K562 (cell line): Measurements from ENCODE around the gene S100A2. TPM values are rescaled to one million over a fixed set of nuclear protein-coding genes. Genes with fewer than 3 reads are reported as not detected.

ENCODE experiments used
- BCL6 ChIP-seq: fragments of 250-450 bp; sonication (Bioruptor Pico); IDR thresholded peaks from 2 replicates; pipeline ENCODE4 v1.4.0; 2020
- CHD2 ChIP-seq: IDR thresholded peaks from 2 replicates; pipeline ENCODE4 v1.6.1; 2011; ENCODE audit warnings: low read depth, low read length
- DMBX1 ChIP-seq: fragments of 250-450 bp; sonication (Bioruptor Pico); IDR thresholded peaks from 2 replicates; pipeline ENCODE4 v1.8.0; 2022; ENCODE audit warnings: inconsistent platforms, mild to moderate bottlenecking, moderate library complexity, borderline replicate concordance
- EP300 ChIP-seq: IDR thresholded peaks from 2 replicates; pipeline ENCODE4 v1.6.1; 2012; ENCODE audit warnings: low read length, improper control_type of control experiment
- FOXA3 ChIP-seq, 2 experiments: fragments of 450-650 bp in 1 of 2; sonication (generic) in 1 of 2; formaldehyde crosslinking; IDR thresholded peaks in 1 of 2; conservative IDR thresholded peaks in 1 of 2; 2 replicates each; pipeline versions ENCODE4 v1.4.0 to v1.8.0; 2020 to 2022; ENCODE audit warnings: mild to moderate bottlenecking in 2 of 2, missing genetic modification reagents in 1 of 2
- HDAC2 ChIP-seq: fragments of 450-650 bp; IDR thresholded peaks from 2 replicates; pipeline ENCODE4 v1.6.1; 2016; ENCODE audit warnings: mild to moderate bottlenecking
- HLTF ChIP-seq: fragments of 450-650 bp; IDR thresholded peaks from 2 replicates; pipeline ENCODE4 v1.6.1; 2016
- HMGN3 ChIP-seq: IDR thresholded peaks from 2 replicates; pipeline ENCODE4 v1.6.1; 2011; ENCODE audit warnings: borderline replicate concordance, low read depth, mild to moderate bottlenecking, mixed read lengths, low read length; ENCODE audit not compliant: insufficient read length; ENCODE audit errors: extremely low read depth
- L3MBTL2 ChIP-seq: fragments of 450-650 bp; IDR thresholded peaks from 2 replicates; pipeline ENCODE4 v1.6.1; 2016; ENCODE audit warnings: mild to moderate bottlenecking, moderate library complexity
- LARP7 ChIP-seq: fragments of 450-650 bp; IDR thresholded peaks from 2 replicates; pipeline ENCODE4 v1.6.1; 2016
- LEF1 ChIP-seq: fragments of 450-650 bp; IDR thresholded peaks from 2 replicates; pipeline ENCODE4 v1.6.1; 2016; ENCODE audit warnings: mild to moderate bottlenecking
- MEF2D ChIP-seq: conservative IDR thresholded peaks from 2 replicates; pipeline ENCODE4 v1.6.1; 2016; ENCODE audit warnings: low read depth, missing genetic modification characterization, missing compliant biosample characterization
- NEUROD1 ChIP-seq: fragments of 150-350 bp; IDR thresholded peaks from 2 replicates; pipeline ENCODE4 v1.6.1; 2014; ENCODE audit warnings: borderline replicate concordance, low read length, low read depth; ENCODE audit not compliant: partially characterized antibody
- NFE2L1 ChIP-seq: fragments of 450-650 bp; IDR thresholded peaks from 2 replicates; pipeline ENCODE4 v1.6.1; 2016; ENCODE audit warnings: missing genetic modification characterization, low read depth, mild to moderate bottlenecking, missing compliant biosample characterization, moderate library complexity, borderline replicate concordance
- NR2C1 ChIP-seq, 2 experiments: fragments of 450-650 bp; IDR thresholded peaks; 2 replicates each; pipeline ENCODE4 v1.6.1; 2017; ENCODE audit warnings: mild to moderate bottlenecking in 2 of 2, antibody characterized with exemption in 1 of 2, inconsistent platforms in 1 of 2, missing compliant biosample characterization in 1 of 2, missing genetic modification characterization in 1 of 2
- OTX1 ChIP-seq: fragments of 450-650 bp; formaldehyde crosslinking; IDR thresholded peaks from 2 replicates; pipeline ENCODE4 v1.4.0; 2022; ENCODE audit warnings: mild to moderate bottlenecking
- PHB2 ChIP-seq: fragments of 450-650 bp; IDR thresholded peaks from 2 replicates; pipeline ENCODE4 v1.6.1; 2017; ENCODE audit warnings: low read depth
- PPARD ChIP-seq: fragments of 250-450 bp; sonication (Bioruptor Pico); IDR thresholded peaks from 2 replicates; pipeline ENCODE4 v1.8.0; 2022; ENCODE audit warnings: inconsistent platforms, mild to moderate bottlenecking, moderate library complexity
- PTBP1 ChIP-seq: fragments of 200-400 bp; formaldehyde crosslinking; IDR thresholded peaks from 2 replicates; pipeline ENCODE4 v1.6.1; 2017; ENCODE audit warnings: low read depth, low read length
- RBFOX2 ChIP-seq: fragments of 200-400 bp; formaldehyde crosslinking; IDR thresholded peaks from 2 replicates; pipeline ENCODE4 v1.6.1; 2017; ENCODE audit warnings: low read depth, mild to moderate bottlenecking, low read length, moderate library complexity
- RBM25 ChIP-seq: fragments of 200-400 bp; formaldehyde crosslinking; IDR thresholded peaks from 2 replicates; pipeline ENCODE4 v1.6.1; 2018; ENCODE audit warnings: low read length, low read depth, moderate library complexity; ENCODE audit not compliant: severe bottlenecking
- RHOXF2B ChIP-seq: fragments of 250-450 bp; sonication (Bioruptor Pico); conservative IDR thresholded peaks from 2 replicates; pipeline ENCODE4 v1.5.1; 2021
- TBP ChIP-seq: optimal IDR thresholded peaks from 2 replicates; pipeline ENCODE3; 2011; ENCODE audit warnings: low read depth, low read length, improper control_type of control experiment
- TCF15 ChIP-seq: fragments of 250-450 bp; sonication (Bioruptor Pico); IDR thresholded peaks from 2 replicates; pipeline ENCODE4 v1.8.0; 2022; ENCODE audit warnings: moderate library complexity, mild to moderate bottlenecking, inconsistent platforms
- TCF7L2 ChIP-seq: fragments of 150-350 bp; IDR thresholded peaks from 2 replicates; pipeline ENCODE4 v1.6.1; 2016; ENCODE audit warnings: low read depth, mild to moderate bottlenecking, low read length, moderate library complexity
- TCFL5 ChIP-seq: fragments of 250-450 bp; sonication (Bioruptor Pico); conservative IDR thresholded peaks from 2 replicates; pipeline ENCODE4 v1.6.1; 2021; ENCODE audit warnings: mild to moderate bottlenecking, moderate library complexity, matching md5 sums
- TFE3 ChIP-seq: fragments of 450-650 bp; formaldehyde crosslinking; IDR thresholded peaks from 2 replicates; pipeline ENCODE4 v1.4.0; 2020; ENCODE audit warnings: mild to moderate bottlenecking, mixed read lengths
- ZFP1 ChIP-seq: fragments of 450-650 bp; formaldehyde crosslinking; IDR thresholded peaks from 2 replicates; pipeline ENCODE4 v1.4.0; 2020; ENCODE audit warnings: mild to moderate bottlenecking, mixed read lengths
- ZNF561 ChIP-seq: fragments of 450-650 bp; formaldehyde crosslinking; conservative IDR thresholded peaks from 2 replicates; pipeline ENCODE4 v1.4.0; 2020; ENCODE audit warnings: mild to moderate bottlenecking, moderate library complexity
- ZNF589 ChIP-seq: fragments of 200-800 bp; sonication (Bioruptor generic); IDR thresholded peaks from 2 replicates; pipeline ENCODE4 v1.6.1; 2016; ENCODE audit warnings: low read depth, missing genetic modification characterization, missing compliant biosample characterization
- polyA plus RNA-seq, 8 experiments: library from polyadenylated mRNA; depleted of rRNA in 4 of 8; stranded (reverse) in 5 of 8; unstranded in 3 of 8; fragments of >200 nt; fragmentation: Nextera tagmentation in 2 of 8; fragmentation: Illumina TruSeq in 1 of 8; extraction: Ambion mirVana in 2 of 8; extraction: Trizol in 1 of 8; gene quantifications; 2 replicates each; pipeline versions ENCODE4 v1.2.1 to v1.2.3, GENCODE V29; 2011 to 2014; ENCODE audit warnings: inconsistent platforms in 1 of 8, missing spikeins in 1 of 8
- total RNA-seq, 7 experiments: library from RNA; depleted of rRNA in 6 of 7; stranded (reverse); fragments of >200 nt in 6 of 7; fragmentation: Illumina TruSeq in 2 of 7; extraction: Trizol in 2 of 7; gene quantifications; 2 replicates each; pipeline versions ENCODE4 v1.2.1 to v1.2.3, GENCODE V29; 2011 to 2021; ENCODE audit warnings: low replicate concordance in 1 of 7

The S100A2 gene
- total and polyA plus RNA-seq, 9 of the 15 experiments (the other 6 are each of a cell fraction or from before 2014, with no cell fraction given): 0.28 to 0.65 (median 0.44) TPM; not detected in 4

GRCh38 chr1:153532769-153533599, 32.7 kb downstream of the S100A2 start (continued):
- no peak for TF ChIP-seq NEUROD1
- TF ChIP-seq CHD2: no peak
- 0 out of 2 replicates have a peak, but pooled peaks have one; percentile 43 for TF ChIP-seq RBFOX2
- no peak for TF ChIP-seq NFE2L1 (tag)
- TF ChIP-seq PTBP1: no peak
- TF ChIP-seq LEF1: no peak
- TF ChIP-seq TCF7L2: no peak
- no peak for TF ChIP-seq NR2C1 (IDR thresholded peaks at IDR 0.05)
- no peak for TF ChIP-seq NR2C1 (tag; IDR thresholded peaks at IDR 0.05)
- TF ChIP-seq HDAC2: no peak
- TF ChIP-seq EP300: no peak
- no peak for TF ChIP-seq LARP7
- no peak for TF ChIP-seq HLTF
- TF ChIP-seq MEF2D (tag): no peak
- no peak for TF ChIP-seq OTX1 (CRISPR knock-in tag)
- no peak for TF ChIP-seq ZFP1 (CRISPR knock-in tag)
- peak; percentile 23 for TF ChIP-seq TBP
- no peak for TF ChIP-seq RHOXF2B
- TF ChIP-seq L3MBTL2: peak; percentile 20; the same call in 1 of the 2 replicates
- TF ChIP-seq DMBX1 (CRISPR knock-in tag): no peak
- no peak for TF ChIP-seq TFE3 (CRISPR knock-in tag)
- TF ChIP-seq TCF15 (CRISPR knock-in tag): no peak
- TF ChIP-seq ZNF561 (CRISPR knock-in tag): no peak
- TF ChIP-seq PPARD: no peak
- no peak for TF ChIP-seq ZNF589 (CRISPR knock-in tag)
- no peak for TF ChIP-seq TCFL5 (CRISPR knock-in tag)
- TF ChIP-seq RBM25: no peak
- TF ChIP-seq HMGN3: no peak
- TF ChIP-seq BCL6: no peak
- no peak for TF ChIP-seq PHB2
- no peak for TF ChIP-seq FOXA3 (CRISPR knock-in tag; conservative IDR thresholded peaks at IDR 0.05 in 1 of 2, IDR thresholded peaks at IDR 0.05 in 1 of 2)
